Muscle of back (tissue), 11 donors: ENCODE data around the gene OR11L1. TPM values are rescaled to one million over a fixed set of nuclear protein-coding genes. Genes with fewer than 3 reads are reported as not detected.

Experiments
- DNase-seq, 3 donors: peaks; one replicate each; pipeline versions ENCODE4 v3.0.0 to v3.0.0-alpha.2; 2013
- polyA plus RNA-seq, 10 donors: library from polyadenylated mRNA; unstranded; fragments of 120-200 nt; gene quantifications; one replicate each; pipeline ENCODE4 v1.2.1, GENCODE V29; 2013; ENCODE audit not compliant: insufficient read length in 10 of 10

Gene OR11L1
- polyA plus RNA-seq, 10 donors, result not detected

DNA sequence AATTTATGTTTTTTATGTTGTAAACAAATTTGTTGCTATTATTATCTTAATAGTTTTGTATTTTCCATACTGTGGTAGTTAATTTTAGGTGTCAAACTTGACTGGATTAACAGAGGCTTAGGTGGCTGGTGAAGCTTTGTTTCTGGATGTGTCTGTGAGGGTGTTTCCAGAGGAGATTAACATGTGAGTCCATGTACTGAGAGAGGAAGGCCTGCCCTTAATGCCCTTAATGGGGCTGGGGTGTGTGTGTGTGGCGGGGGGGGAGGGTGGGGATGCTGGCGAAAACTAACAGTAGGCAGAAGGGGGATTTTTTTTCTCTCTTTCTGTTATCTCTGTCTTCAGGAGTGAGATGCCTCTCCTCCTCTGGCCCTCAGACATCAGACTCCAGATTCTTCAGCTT, 19.6 kb downstream of the OR11L1 start:
- no peak for DNase-seq

DNA sequence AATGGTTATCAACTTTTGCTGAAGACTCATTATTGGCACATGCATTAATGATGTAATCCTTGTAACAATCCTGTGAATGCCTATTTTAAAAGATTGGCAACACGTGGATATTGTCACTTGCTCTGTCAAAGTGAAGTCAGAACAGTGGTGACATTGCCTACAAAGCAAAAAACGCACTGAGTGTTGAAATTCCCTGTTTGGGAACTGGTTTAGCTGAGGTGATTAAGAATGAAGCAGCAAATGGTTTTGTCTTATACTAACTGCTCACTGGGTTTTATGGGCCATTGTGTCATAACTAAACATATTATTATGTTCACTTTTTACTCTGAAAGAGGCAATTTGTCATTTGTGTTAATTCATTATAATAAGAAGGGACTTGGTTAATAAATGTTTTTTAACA, 29.1 kb downstream of the OR11L1 start:
- DNase-seq, result no peak

DNA sequence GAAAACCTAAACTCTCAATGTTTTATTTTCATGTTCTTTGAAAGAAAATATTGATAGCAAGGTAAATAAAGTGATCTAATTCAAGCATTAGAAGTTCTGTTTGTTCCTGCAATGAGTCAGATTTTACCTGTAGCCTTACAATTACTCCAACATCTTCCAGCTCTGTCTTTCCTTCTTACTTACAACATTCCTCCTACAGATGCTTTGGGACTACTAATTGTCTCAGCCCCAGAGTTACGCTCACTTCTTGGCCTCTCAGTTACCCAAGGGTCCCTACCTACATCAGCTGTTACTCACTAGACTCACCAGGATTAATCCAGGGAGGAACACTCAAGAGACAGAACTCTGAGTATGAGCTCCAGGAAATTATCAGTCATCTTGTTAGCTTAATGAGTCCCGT, 44.2 kb downstream of the OR11L1 start:
- DNase-seq, result no peak

Other genes starting within 250 kb of the OR11L1 start
- not detected for gene OR2G3, start 236.3 kb downstream of the OR11L1 start, polyA plus RNA-seq
- gene OR13G1, start 162.2 kb downstream of the OR11L1 start, polyA plus RNA-seq, result not detected
- gene OR6F1, start 125.2 kb downstream of the OR11L1 start, polyA plus RNA-seq, result not detected
- gene OR14K1, start 103.3 kb downstream of the OR11L1 start, polyA plus RNA-seq, result not detected
- not detected for gene OR14A2, start 93.8 kb downstream of the OR11L1 start, polyA plus RNA-seq
- not detected for gene OR1C1, start 81.3 kb downstream of the OR11L1 start, polyA plus RNA-seq
- not detected for gene OR14A16, start 17.8 kb downstream of the OR11L1 start, polyA plus RNA-seq
- gene TRIM58, start 15.3 kb upstream of the OR11L1 start, polyA plus RNA-seq, result 10 to 100 TPM in 1 of 10 donors, 1 to 10 TPM in 9; 2.3 to 11.2 (median 4.2) TPM
- gene OR2W3, start 53.7 kb upstream of the OR11L1 start, polyA plus RNA-seq, result 1 to 10 TPM in 6 of 10 donors, under 1 TPM in 4; 0.30 to 2.2 (median 1.5) TPM
- gene OR2T8, start 78.4 kb upstream of the OR11L1 start, polyA plus RNA-seq, result under 1 TPM in 2 of 10 donors, not detected in 8; 0.19 to 0.27 TPM
- not detected for gene OR2AJ1, start 83.0 kb upstream of the OR11L1 start, polyA plus RNA-seq
- gene OR2L8, start 107.0 kb upstream of the OR11L1 start, polyA plus RNA-seq, result not detected
- not detected for gene OR2AK2, start 123.3 kb upstream of the OR11L1 start, polyA plus RNA-seq
- not detected for gene OR2L5, start 171.8 kb upstream of the OR11L1 start, polyA plus RNA-seq
- under 1 TPM in 3 of 10 donors, not detected in 7; 0.04 to 0.08 (median 0.06) TPM for gene OR2L2, start 188.2 kb upstream of the OR11L1 start, polyA plus RNA-seq
- not detected for gene OR2L3, start 204.9 kb upstream of the OR11L1 start, polyA plus RNA-seq